ENCODE measurements around the gene DHRS3. TPM values are rescaled to one million over a fixed set of nuclear protein-coding genes. Genes with fewer than 3 reads are reported as not detected.

DHRS3 gene
- total and polyA plus RNA-seq, 2 donors (not counting 1 experiment from before 2014, with no cell fraction given): 8.4 to 36.8 TPM

- Histone ChIP-seq H3K36me3 (ENCODE audit: control insufficient read depth, insufficient read depth, low read length) (no peaks in the 10 kb centered on the region), H3K4me3 (replicated peaks in 1 of 4; ENCODE audit: control extremely low read depth in 1 of 4, insufficient read depth in 1 of 4, low read depth in 3 of 4, low read length in 4 of 4) (no peak overlapping the region), H3K9ac (ENCODE audit: insufficient read depth, low read length) (no peak overlapping the region), H2AFZ (ENCODE audit: low read length) (no peak overlapping the region), H3K4me1 (ENCODE audit: control insufficient read depth, extremely low read depth, insufficient read depth, low read length) (peaks cover 21% of the 10 kb centered on the region), H3K4me2 (ENCODE audit: extremely low read depth, insufficient read depth, low read length) (no peak overlapping the region), H3K27ac (ENCODE audit: insufficient read depth, low read length) (no peak overlapping the region), H4K20me1 (ENCODE audit: control insufficient read depth, extremely low read depth, insufficient read depth, low read length) (no peaks in the 10 kb centered on the region), H3K27me3 (ENCODE audit: control insufficient read depth, insufficient read depth, low read length) (no peaks in the 10 kb centered on the region), H3K9me3 (ENCODE audit: control insufficient read depth, insufficient read depth, low read depth, low read length) (no peaks in the 10 kb centered on the region), H3K79me2 (ENCODE audit: control insufficient read depth, insufficient read depth, low read length) (no peaks in the 10 kb centered on the region)
- TF ChIP-seq EZH2 (IDR thresholded peaks at IDR 0.05; ENCODE audit: low read length, missing control alignments) (no peak), CTCF (conservative IDR thresholded peaks at IDR 0.05 in 1 of 2, IDR thresholded peaks at IDR 0.05 in 1 of 2; ENCODE audit: low read depth in 1 of 2, low read length in 2 of 2) (no peak)
- peak; percentile 41 to 65 for DNase-seq (ENCODE audit: low read depth in 2 of 2)
Measured at GRCh38 chr1:12543740-12544154, 74.3 kb downstream of the DHRS3 start.

GRCh38 chr1:12542616-12543592 lies 75.1 kb downstream of the DHRS3 start:
- no peaks in the 10 kb centered on the region for H3K9me3 ChIP-seq (ENCODE audit: control insufficient read depth, insufficient read depth, low read depth, low read length)
- no peak overlapping the region for H3K9ac ChIP-seq (ENCODE audit: insufficient read depth, low read length)
- H4K20me1 ChIP-seq (ENCODE audit: control insufficient read depth, extremely low read depth, insufficient read depth, low read length): no peaks in the 10 kb centered on the region
- H3K4me1 ChIP-seq (ENCODE audit: control insufficient read depth, extremely low read depth, insufficient read depth, low read length): peaks cover 21% of the 10 kb centered on the region
- no peaks in the 10 kb centered on the region for H3K36me3 ChIP-seq (ENCODE audit: control insufficient read depth, insufficient read depth, low read length)
- no peak overlapping the region for H3K27ac ChIP-seq (ENCODE audit: insufficient read depth, low read length)
- TF ChIP-seq EZH2 (IDR thresholded peaks at IDR 0.05; ENCODE audit: low read length, missing control alignments) (no peak), CTCF (conservative IDR thresholded peaks at IDR 0.05 in 1 of 2, IDR thresholded peaks at IDR 0.05 in 1 of 2; ENCODE audit: low read depth in 1 of 2, low read length in 2 of 2) (no peak)
- H3K4me2 ChIP-seq (ENCODE audit: extremely low read depth, insufficient read depth, low read length): no peak overlapping the region
- no peaks in the 10 kb centered on the region for H3K79me2 ChIP-seq (ENCODE audit: control insufficient read depth, insufficient read depth, low read length)
- DNase-seq (ENCODE audit: low read depth in 2 of 2): no peak
- no peaks in the 10 kb centered on the region for H3K27me3 ChIP-seq (ENCODE audit: control insufficient read depth, insufficient read depth, low read length)
- H3K4me3 ChIP-seq (replicated peaks in 1 of 4; ENCODE audit: control extremely low read depth in 1 of 4, insufficient read depth in 1 of 4, low read depth in 3 of 4, low read length in 4 of 4): no peak overlapping the region
- no peak overlapping the region for H2AFZ ChIP-seq (ENCODE audit: low read length)

- H2AFZ ChIP-seq (ENCODE audit: low read length): no peak overlapping the region
- H3K9me3 ChIP-seq (ENCODE audit: control insufficient read depth, insufficient read depth, low read depth, low read length): no peaks in the 10 kb centered on the region
- no peak overlapping the region for H3K4me3 ChIP-seq (replicated peaks in 1 of 4; ENCODE audit: control extremely low read depth in 1 of 4, insufficient read depth in 1 of 4, low read depth in 3 of 4, low read length in 4 of 4)
- no peaks in the 10 kb centered on the region for H4K20me1 ChIP-seq (ENCODE audit: control insufficient read depth, extremely low read depth, insufficient read depth, low read length)
- H3K27me3 ChIP-seq (ENCODE audit: control insufficient read depth, insufficient read depth, low read length): no peaks in the 10 kb centered on the region
- no peaks in the 10 kb centered on the region for H3K36me3 ChIP-seq (ENCODE audit: control insufficient read depth, insufficient read depth, low read length)
- H3K4me1 ChIP-seq (ENCODE audit: control insufficient read depth, extremely low read depth, insufficient read depth, low read length): peaks cover 21% of the 10 kb centered on the region
- H3K79me2 ChIP-seq (ENCODE audit: control insufficient read depth, insufficient read depth, low read length): no peaks in the 10 kb centered on the region
- DNase-seq (ENCODE audit: low read depth in 2 of 2): no peak
- no peak overlapping the region for H3K4me2 ChIP-seq (ENCODE audit: extremely low read depth, insufficient read depth, low read length)
- no peak overlapping the region for H3K27ac ChIP-seq (ENCODE audit: insufficient read depth, low read length)
- no peak for TF ChIP-seq EZH2 (IDR thresholded peaks at IDR 0.05; ENCODE audit: low read length, missing control alignments)
- no peak for TF ChIP-seq CTCF (conservative IDR thresholded peaks at IDR 0.05 in 1 of 2, IDR thresholded peaks at IDR 0.05 in 1 of 2; ENCODE audit: low read depth in 1 of 2, low read length in 2 of 2)
- H3K9ac ChIP-seq (ENCODE audit: insufficient read depth, low read length): no peak overlapping the region
Measured at GRCh38 chr1:12542138-12542465, 75.9 kb downstream of the DHRS3 start.
